Measurements from ENCODE around the gene RNF126.

RNF126 gene

DNA sequence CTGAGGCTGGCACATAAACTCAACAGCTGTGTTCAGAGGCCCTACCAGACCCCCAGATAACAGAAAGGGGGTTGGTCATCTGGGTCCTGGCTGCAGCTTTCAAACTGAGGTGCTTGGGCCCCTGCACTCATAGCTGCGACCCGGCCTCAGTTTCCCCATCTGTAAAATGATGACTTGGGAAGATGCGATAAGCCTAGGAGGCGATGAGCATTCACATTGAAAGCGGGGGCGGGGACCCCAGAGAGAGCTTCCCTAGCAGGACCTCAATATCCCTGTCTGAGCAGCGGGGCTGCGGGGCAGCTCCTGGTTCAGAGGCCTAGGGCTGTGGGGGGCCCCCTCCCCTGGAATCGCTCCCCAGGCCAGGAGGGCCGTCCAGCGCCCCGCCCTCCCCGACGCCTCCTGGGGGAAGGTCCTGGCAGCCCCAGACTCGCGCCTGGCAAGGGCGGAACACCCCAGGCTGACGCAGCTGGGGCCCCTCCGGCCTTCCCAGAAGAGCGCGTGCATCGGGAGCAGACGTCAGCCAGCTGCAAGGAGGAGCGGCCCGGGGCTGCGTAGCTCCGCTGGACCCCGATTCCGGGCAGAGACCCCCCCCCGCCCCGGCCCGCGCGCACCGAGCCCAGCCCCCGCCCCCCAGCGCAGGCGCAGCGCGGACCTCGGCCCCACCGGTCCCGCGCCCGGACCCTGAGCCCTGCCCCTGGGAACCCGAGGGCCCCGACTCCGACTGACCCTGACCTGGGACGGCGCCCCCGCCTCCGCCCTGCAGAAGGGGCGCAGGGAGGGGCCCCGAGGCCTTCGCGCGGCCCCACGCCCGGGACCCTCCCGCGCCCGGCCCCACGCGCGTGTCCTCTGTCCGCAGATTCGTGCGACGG is 16.6 kb upstream of the RNF126 start:
- Histone ChIP-seq H3K9me3 (ENCODE audit: insufficient read depth, low read length) (no peaks in the 10 kb centered on the region), H3K9ac (ENCODE audit: low read length) (peak overlapping the region; percentile 96), H3K4me3 (ENCODE audit: low read length) (peak overlapping the region; percentile 85), H3K27ac (ENCODE audit: low read length) (peak overlapping the region; percentile 78), H3K79me2 (ENCODE audit: low read length) (peaks cover 9% of the 10 kb centered on the region), H2AFZ (ENCODE audit: low read depth, low read length) (peak overlapping the region; percentile 37; the same call in 1 of the 2 replicates), H3K4me1 (ENCODE audit: low read length) (peaks cover 9% of the 10 kb centered on the region), H3K27me3 (ENCODE audit: low read depth, low read length) (no peaks in the 10 kb centered on the region), H4K20me1 (ENCODE audit: insufficient read depth, low read length) (peaks cover 3% of the 10 kb centered on the region; the same call in 1 of the 2 replicates), H3K36me3 (replicated peaks; ENCODE audit: low read depth, low read length) (no peaks in the 10 kb centered on the region), H3K4me2 (ENCODE audit: low read length) (peak overlapping the region; percentile 95)
- TF ChIP-seq EZH2phosphoT487 (IDR thresholded peaks at IDR 0.05; ENCODE audit: low read depth), result no peak
- TF ChIP-seq, protein P1, sequence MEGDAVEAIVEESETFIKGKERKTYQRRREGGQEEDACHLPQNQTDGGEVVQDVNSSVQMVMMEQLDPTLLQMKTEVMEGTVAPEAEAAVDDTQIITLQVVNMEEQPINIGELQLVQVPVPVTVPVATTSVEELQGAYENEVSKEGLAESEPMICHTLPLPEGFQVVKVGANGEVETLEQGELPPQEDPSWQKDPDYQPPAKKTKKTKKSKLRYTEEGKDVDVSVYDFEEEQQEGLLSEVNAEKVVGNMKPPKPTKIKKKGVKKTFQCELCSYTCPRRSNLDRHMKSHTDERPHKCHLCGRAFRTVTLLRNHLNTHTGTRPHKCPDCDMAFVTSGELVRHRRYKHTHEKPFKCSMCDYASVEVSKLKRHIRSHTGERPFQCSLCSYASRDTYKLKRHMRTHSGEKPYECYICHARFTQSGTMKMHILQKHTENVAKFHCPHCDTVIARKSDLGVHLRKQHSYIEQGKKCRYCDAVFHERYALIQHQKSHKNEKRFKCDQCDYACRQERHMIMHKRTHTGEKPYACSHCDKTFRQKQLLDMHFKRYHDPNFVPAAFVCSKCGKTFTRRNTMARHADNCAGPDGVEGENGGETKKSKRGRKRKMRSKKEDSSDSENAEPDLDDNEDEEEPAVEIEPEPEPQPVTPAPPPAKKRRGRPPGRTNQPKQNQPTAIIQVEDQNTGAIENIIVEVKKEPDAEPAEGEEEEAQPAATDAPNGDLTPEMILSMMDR (IDR thresholded peaks at IDR 0.05; ENCODE audit: low read depth, low read length), result no peak

DNA sequence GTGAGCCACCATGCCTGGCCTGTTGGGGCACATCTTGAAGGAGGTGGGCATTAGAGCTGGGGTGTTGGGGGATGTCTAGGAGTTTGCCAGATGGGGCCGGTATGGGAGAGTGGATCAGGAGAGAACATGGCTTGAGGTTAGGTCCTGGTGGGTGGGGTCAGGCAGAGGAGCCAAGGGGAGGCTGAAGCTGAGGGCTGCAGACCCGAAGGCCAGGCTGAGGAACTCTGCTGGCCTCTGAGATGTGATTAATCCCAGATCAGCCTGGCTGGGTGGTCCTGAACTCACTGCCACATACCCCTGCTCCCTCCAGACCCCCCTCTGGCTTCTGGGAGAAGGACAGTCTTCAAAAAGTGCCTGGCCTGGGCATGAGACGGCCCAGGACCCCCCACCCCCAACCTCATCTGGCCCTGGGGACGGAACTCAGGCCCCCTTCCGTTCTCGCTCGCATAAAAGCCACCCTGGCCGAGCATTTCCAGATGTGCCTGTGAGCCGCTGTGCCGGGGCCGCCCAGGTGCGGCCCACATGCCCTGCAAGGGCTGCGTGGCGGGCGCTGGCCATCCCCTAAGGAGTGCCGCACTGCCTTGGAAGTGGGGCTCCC is 15.9 kb upstream of the RNF126 start:
- no peaks in the 10 kb centered on the region for H3K36me3 ChIP-seq (replicated peaks; ENCODE audit: low read depth, low read length)
- TF ChIP-seq EZH2phosphoT487 (IDR thresholded peaks at IDR 0.05; ENCODE audit: low read depth), result no peak
- TF ChIP-seq, protein P1 (IDR thresholded peaks at IDR 0.05; ENCODE audit: low read depth, low read length), result no peak
- H2AFZ ChIP-seq (ENCODE audit: low read depth, low read length), result no peak overlapping the region
- H3K4me2 ChIP-seq (ENCODE audit: low read length), result peak overlapping the region; percentile 95
- H3K9me3 ChIP-seq (ENCODE audit: insufficient read depth, low read length), result no peaks in the 10 kb centered on the region
- H3K79me2 ChIP-seq (ENCODE audit: low read length), result peaks cover 9% of the 10 kb centered on the region
- H3K27me3 ChIP-seq (ENCODE audit: low read depth, low read length), result no peaks in the 10 kb centered on the region
- peak overlapping the region; percentile 85 for H3K4me3 ChIP-seq (ENCODE audit: low read length)
- peaks cover 9% of the 10 kb centered on the region for H3K4me1 ChIP-seq (ENCODE audit: low read length)
- H3K9ac ChIP-seq (ENCODE audit: low read length), result peak overlapping the region; percentile 96
- H3K27ac ChIP-seq (ENCODE audit: low read length), result no peak overlapping the region
- H4K20me1 ChIP-seq (ENCODE audit: insufficient read depth, low read length), result peaks cover 3% of the 10 kb centered on the region; the same call in 1 of the 2 replicates

DNA sequence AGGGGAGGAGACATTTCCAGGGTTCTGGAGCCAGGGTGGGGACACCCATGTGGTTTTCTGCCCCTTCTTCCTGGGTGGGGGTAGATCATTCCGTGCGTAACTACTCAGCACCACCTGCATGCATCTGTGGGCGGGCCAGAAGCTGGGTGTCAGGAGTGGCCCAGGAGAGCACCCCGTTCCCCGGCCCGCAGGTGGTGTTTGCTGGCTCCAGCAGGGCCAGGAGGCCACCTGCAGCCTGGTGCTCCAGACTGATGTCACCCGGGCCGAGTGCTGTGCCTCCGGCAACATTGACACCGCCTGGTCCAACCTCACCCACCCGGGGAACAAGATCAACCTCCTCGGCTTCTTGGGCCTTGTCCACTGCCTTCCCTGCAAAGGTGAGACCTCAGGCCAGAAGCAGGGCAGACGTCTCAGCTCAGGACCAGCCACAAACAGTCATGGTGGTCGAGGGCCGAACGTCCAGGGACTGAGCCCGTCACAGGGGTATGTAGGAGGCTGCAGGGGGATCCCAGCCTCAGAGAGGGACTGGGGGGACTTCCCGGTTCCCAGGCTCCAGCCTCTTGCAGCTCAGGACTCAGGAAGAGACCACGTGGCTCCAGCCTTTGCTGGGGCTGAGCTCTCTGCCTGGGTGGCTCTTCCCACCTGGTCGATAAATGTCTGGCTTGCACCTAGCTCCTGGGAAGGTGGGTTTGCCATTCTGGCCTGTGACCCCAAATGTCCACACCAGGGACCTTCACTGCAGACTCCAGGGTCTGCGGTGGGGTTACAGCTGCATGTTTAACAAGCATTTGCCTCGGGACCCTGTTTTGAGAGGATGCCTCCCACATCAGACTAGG is 14.8 kb upstream of the RNF126 start:
- Histone ChIP-seq H3K79me2 (ENCODE audit: low read length) (peaks cover 9% of the 10 kb centered on the region), H3K9ac (ENCODE audit: low read length) (no peak overlapping the region), H3K36me3 (replicated peaks; ENCODE audit: low read depth, low read length) (no peaks in the 10 kb centered on the region), H3K27me3 (ENCODE audit: low read depth, low read length) (no peaks in the 10 kb centered on the region), H3K4me1 (ENCODE audit: low read length) (peaks cover 9% of the 10 kb centered on the region), H3K4me3 (ENCODE audit: low read length) (no peak overlapping the region), H3K9me3 (ENCODE audit: insufficient read depth, low read length) (no peaks in the 10 kb centered on the region), H3K4me2 (ENCODE audit: low read length) (no peak overlapping the region), H4K20me1 (ENCODE audit: insufficient read depth, low read length) (peaks cover 3% of the 10 kb centered on the region; the same call in 1 of the 2 replicates), H2AFZ (ENCODE audit: low read depth, low read length) (no peak overlapping the region), H3K27ac (ENCODE audit: low read length) (no peak overlapping the region)
- TF ChIP-seq, protein P1 (IDR thresholded peaks at IDR 0.05; ENCODE audit: low read depth, low read length), result no peak
- no peak for TF ChIP-seq EZH2phosphoT487 (IDR thresholded peaks at IDR 0.05; ENCODE audit: low read depth)
